CD4-positive, alpha-beta T cell treated with Interleukin-4 for 1 hour (primary cell): ENCODE results near the gene CRISP2.
"Not testable (repeated sequence)": the region's sequence is repeated elsewhere in the genome, so short reads cannot be mapped to it uniquely, and the experiment has no call there.

Experiments used
- DNase-seq, 2 donors: peaks; one replicate each; pipeline ENCODE4 v3.0.0-alpha.2; 2020 to 2022

The CRISP2 gene, protein sequence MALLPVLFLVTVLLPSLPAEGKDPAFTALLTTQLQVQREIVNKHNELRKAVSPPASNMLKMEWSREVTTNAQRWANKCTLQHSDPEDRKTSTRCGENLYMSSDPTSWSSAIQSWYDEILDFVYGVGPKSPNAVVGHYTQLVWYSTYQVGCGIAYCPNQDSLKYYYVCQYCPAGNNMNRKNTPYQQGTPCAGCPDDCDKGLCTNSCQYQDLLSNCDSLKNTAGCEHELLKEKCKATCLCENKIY

DNA sequence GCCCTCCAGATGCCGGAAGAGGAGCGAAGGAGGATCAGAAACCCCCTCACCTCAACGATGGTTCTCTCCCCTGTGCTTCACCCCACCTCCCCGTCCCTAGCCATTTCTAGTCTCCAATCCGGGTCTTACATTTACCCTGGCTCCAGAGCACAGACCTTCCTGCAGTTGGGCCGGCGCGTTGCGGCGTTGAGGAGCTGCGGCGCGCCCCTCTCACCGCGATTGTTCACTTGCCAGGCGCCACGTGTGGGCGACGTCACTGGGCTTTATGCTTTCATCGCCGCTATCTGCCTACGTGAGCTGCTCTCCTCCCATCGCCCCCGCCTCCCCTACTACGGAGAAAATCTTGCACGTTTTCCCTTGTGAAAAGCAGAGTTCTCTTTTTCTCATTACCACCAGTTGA lies at the start of gene CRISP2:
TSS of gene CRISP2 (minus strand) at position 198 of the 400 bp plus-strand sequence. CDS start 4,347 bp downstream, outside the sequence.
- no peak for DNase-seq

GRCh38 chr6:49744259-49744658 lies 30.9 kb upstream of the CRISP2 start, which contains the start of gene CRISP3:
CRISP3 (minus strand) TSS chr6:49744388; CDS start chr6:49744367, 21 bp downstream.
- DNase-seq = no peak

GRCh38 chr6:49743429-49743828 lies 30.1 kb upstream of the CRISP2 start:
- no peak for DNase-seq

GRCh38 chr6:49739423-49739822 lies 26.1 kb upstream of the CRISP2 start:
- DNase-seq = no peak

DNA sequence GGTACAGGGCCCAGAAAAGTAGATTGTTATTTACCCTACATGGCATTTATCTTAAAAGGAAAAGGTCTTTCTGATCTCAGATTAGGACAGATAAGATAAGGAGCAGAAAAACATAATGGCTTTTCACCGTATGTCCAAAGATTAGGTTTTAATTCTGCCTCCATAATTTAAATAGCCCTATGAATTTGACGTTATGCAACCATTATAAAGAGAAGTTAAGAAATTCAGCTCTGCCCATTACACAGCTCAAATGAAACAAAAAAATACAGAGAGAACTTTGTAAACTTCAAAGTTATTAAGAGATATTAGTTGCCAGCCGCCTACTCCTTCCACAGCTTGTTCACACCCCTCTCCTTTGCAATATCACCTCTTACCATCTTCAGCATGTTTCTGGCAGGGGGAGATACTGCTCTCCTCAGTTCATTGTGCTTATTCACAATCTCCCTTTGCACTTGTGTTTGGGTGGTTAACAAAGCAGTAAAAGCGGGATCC lies 22.7 kb upstream of the CRISP2 start:
- DNase-seq = no peak

GRCh38 chr6:49733680-49734079 lies 20.3 kb upstream of the CRISP2 start:
- no peak for DNase-seq

- no peak for DNase-seq
These were observed 19.4 kb upstream of the CRISP2 start for GRCh38 chr6:49732781-49733180.

- DNase-seq = no peak
These were observed 16.9 kb upstream of the CRISP2 start for GRCh38 chr6:49730251-49730650.

DNA sequence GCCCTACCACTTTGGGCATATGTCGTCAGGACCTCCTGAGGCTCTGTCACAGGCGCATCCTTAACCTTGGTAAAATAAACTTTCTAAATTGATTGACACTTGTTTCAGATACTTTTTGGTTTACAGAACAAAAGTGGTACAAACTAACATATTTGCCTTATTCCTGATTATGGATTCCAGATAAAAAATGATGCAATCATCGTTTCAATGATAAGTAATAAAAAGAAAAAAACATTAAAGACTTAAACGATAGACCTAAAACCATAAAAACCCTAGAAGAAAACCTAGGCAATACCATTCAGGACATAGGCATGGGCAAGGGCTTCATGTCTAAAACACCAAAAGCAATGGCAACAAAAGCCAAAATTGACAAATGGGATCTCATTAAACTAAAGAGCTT lies 10.6 kb upstream of the CRISP2 start:
- DNase-seq = not testable (repeated sequence)

DNA sequence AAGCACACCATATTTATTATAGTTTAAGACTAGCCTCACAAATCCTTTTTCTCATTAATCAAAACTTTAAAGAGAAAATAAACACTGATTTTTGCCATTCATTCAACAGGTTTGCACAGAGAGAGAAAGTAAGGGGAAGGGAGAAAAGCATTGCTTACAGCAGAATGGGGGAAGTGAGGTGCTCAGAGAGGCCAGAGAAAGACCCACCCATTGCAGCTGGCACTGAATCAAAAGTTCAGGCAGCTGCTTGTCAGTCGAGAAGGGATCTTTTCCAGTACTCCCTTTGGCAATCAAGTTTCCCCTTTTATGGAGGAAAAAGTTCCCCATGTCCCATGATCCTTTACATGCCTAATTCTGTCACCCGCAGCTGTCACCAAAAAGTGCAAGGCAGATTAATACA lies 8.0 kb upstream of the CRISP2 start:
- DNase-seq = no peak

DNA sequence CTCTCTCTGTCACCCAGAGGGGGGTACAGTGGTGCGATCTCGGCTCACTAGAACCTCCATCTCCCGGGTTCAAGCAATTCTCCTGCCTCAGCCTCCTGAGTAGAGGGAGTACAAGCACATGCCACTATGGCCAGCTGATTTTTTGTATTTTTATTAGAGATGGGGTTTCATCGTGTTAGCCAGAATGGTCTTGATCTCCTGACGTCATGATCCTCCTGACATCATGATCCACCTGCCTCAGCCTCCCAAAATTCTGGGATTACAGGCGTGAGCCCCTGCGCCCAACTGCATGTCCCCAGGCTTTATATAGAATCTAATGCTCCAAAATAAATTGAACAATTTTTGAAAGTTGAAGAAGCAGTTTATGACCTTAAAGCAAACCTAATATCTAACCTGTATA lies 7.0 kb upstream of the CRISP2 start:
- no peak for DNase-seq

DNA sequence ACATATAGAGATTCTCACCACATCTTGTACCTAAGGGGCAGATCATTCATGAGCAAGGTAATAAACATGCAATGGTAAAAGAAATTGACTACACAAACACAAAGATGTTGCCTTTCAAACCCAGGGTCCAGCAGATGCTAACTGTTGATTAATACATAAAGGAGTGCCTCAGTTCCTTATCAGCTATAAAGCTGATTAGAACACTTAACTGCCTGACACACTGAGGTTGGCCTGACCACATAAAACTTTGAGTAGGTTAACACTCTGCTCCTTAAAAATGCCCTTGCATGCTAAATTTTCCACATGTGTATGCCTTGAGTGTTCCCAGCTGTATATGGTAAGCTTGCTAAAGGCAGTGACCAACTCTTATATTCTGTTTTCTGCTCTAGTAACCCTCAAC lies 14.9 kb downstream of the CRISP2 start:
- no peak for DNase-seq

DNA sequence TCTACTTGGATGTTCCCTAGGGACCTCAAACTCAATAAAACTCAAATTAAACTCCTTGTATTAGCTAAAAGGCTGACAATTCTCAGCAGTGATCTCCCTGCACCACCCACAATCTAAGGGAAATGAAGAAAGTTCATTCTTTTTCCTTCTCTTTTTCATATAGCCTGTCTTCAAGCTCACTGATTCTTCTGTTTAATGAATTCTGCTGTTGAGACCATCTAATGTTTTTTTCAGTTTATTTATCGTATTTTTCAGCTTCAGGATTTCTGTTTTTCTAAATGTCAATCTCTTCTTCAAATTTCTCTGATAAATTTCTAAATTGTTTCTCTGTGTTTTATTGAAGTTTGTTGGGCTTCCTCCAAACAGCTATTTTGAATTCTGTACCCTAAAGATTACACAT lies 19.8 kb downstream of the CRISP2 start:
- no peak for DNase-seq

DNA sequence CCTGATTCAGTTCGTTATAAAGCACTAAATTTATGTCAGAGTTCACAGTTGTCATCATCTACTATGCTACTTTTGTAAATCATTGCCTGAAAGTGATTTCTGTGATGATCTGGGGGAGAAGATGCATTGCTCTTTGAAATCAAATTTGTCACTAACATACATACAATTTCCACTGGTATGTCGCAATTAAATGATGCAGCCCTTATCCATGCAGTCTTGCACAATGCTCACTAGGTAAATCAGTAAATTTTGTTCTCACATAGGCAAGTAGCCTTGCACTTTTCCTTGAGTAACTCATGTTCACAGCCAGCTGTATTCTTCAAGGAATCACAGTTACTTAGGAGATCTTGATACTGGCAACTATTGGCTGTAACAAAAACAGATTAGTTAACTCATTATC lies 20.8 kb downstream of the CRISP2 start:
- DNase-seq = no peak

DNA sequence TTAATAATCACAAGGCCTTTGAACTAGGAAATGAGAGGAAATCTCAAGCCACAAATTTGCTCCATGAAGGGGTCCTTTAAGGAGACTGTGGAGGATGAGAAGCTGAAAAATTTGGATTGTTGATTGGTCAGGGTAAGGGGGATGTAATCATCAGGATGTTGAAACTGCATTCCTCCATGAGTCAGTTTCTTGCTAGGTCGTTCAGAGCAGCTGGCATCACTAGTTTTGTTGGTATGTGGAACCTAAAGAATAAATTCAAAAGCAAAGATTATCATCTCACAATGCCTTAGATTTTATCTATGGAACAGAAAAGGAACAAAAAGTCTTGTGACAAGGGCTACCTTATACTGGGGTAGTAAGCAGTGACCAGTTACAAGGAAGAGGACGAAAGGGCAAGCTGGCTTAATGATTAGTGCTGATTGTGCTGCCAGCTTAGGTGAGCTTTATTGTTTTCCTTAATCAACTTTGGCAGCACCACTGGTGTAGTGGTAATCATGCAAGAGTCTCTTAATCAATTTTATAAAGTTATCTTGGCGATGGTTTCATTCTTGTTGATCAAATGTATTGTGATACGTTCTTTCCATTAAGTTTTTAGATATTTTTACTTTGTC lies 36.6 kb downstream of the CRISP2 start:
- no peak for DNase-seq

- no peak for DNase-seq
These were observed 37.5 kb downstream of the CRISP2 start for GRCh38 chr6:49675816-49676215.

GRCh38 chr6:49668083-49668511 lies 45.2 kb downstream of the CRISP2 start:
- DNase-seq = no peak

- no peak for DNase-seq
These were observed 46.2 kb downstream of the CRISP2 start for GRCh38 chr6:49666930-49667757.

- no peak for DNase-seq
These were observed 46.9 kb downstream of the CRISP2 start for GRCh38 chr6:49666480-49666879.

DNA sequence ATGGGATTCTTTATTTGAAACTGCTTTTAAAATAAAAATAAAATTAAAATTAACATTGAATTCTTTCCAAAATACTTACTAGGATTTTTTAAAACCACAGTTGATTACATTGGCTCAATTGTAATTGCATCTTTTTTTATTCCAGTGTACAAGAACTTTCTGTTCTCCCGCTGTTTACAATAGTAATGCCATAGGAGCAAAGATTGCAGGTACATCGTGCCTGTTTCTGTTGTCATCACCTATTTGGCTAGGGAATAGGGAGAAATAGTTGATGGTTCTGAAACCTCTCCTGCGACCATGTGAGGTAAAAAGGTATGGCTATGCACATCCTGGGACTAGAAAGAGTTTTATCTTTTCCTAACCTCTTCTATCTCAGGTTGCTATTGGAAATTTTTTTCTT lies 48.5 kb downstream of the CRISP2 start:
- no peak for DNase-seq

GRCh38 chr6:49664054-49664453 lies 49.3 kb downstream of the CRISP2 start:
- DNase-seq = not testable (repeated sequence)

GRCh38 chr6:49662892-49663261 lies 50.5 kb downstream of the CRISP2 start:
- no peak for DNase-seq

DNA sequence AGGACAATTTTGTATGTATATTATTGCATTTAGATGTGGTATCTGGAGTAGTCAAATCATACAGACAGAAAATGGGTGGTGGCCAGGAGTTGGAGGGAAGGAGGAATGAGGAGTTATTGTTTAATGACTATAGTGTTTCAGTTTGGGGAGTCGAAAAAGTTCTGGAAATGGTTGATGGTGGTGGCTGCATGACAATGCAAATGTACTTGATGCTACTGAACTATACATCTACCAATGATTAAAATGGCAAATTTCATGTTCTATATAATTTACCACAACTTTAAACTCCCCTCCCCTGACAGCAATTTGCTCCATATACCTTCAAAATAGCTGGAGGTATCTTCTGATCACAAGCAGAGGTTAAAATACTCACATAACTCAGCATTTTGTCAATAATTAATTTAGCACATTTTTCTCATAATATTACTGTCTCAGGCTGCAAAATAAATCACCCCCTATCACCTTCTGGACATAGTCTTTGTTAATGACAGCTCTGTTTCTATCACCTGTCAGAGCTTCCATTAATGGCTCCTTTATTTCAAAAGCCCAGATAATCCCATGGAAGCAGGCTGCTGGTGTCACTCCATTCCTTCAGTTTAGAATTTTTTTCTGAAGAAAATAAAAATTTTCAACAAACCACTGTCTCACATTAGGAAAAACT lies 51.0 kb downstream of the CRISP2 start:
- no peak for DNase-seq
